ENCODE data around the gene KRTAP10-8. TPM values are rescaled to one million over a fixed set of nuclear protein-coding genes. Genes with fewer than 3 reads are reported as not detected.

KRTAP10-8 gene
- polyA plus RNA-seq, 1 donor from 2014 or later, result not detected

- H3K27ac ChIP-seq (ENCODE audit: low read length), result no peak overlapping the region
- no peak overlapping the region for H2AFZ ChIP-seq (ENCODE audit: low read depth, low read length)
- H3K79me2 ChIP-seq (replicated peaks; ENCODE audit: insufficient read depth, low read length), result no peaks in the 10 kb centered on the region
- peaks cover 10% of the 10 kb centered on the region for H3K9me3 ChIP-seq (ENCODE audit: low read length)
- H3K9ac ChIP-seq (ENCODE audit: low read length), result no peak overlapping the region
- no peak overlapping the region for H3K4me2 ChIP-seq (ENCODE audit: low read length)
- no peak overlapping the region for H3K4me3 ChIP-seq (ENCODE audit: low read length)
- H3K27me3 ChIP-seq (ENCODE audit: insufficient read depth, low read depth, low read length), result no peaks in the 10 kb centered on the region
- H3F3A ChIP-seq (ENCODE audit: insufficient read depth, low read length, poor library complexity, severe bottlenecking), result no peaks in the 10 kb centered on the region
- no peaks in the 10 kb centered on the region for H4K20me1 ChIP-seq (ENCODE audit: insufficient read depth)
- TF ChIP-seq TAF1 (IDR thresholded peaks at IDR 0.05; ENCODE audit: low read depth) (no peak), SMC3 (conservative IDR thresholded peaks at IDR 0.05; ENCODE audit: poor library complexity) (no peak), RAD21 (conservative IDR thresholded peaks at IDR 0.05) (no peak), EZH2 (IDR thresholded peaks at IDR 0.05; ENCODE audit: borderline replicate concordance, insufficient read depth, low read length, poor library complexity, severe bottlenecking) (no peak), MXI1 (conservative IDR thresholded peaks at IDR 0.05; ENCODE audit: poor library complexity, severe bottlenecking) (no peak), EP300 (conservative IDR thresholded peaks at IDR 0.05; ENCODE audit: poor library complexity, severe bottlenecking) (no peak)
- TF ChIP-seq, protein P1, sequence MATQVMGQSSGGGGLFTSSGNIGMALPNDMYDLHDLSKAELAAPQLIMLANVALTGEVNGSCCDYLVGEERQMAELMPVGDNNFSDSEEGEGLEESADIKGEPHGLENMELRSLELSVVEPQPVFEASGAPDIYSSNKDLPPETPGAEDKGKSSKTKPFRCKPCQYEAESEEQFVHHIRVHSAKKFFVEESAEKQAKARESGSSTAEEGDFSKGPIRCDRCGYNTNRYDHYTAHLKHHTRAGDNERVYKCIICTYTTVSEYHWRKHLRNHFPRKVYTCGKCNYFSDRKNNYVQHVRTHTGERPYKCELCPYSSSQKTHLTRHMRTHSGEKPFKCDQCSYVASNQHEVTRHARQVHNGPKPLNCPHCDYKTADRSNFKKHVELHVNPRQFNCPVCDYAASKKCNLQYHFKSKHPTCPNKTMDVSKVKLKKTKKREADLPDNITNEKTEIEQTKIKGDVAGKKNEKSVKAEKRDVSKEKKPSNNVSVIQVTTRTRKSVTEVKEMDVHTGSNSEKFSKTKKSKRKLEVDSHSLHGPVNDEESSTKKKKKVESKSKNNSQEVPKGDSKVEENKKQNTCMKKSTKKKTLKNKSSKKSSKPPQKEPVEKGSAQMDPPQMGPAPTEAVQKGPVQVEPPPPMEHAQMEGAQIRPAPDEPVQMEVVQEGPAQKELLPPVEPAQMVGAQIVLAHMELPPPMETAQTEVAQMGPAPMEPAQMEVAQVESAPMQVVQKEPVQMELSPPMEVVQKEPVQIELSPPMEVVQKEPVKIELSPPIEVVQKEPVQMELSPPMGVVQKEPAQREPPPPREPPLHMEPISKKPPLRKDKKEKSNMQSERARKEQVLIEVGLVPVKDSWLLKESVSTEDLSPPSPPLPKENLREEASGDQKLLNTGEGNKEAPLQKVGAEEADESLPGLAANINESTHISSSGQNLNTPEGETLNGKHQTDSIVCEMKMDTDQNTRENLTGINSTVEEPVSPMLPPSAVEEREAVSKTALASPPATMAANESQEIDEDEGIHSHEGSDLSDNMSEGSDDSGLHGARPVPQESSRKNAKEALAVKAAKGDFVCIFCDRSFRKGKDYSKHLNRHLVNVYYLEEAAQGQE (IDR thresholded peaks at IDR 0.05; ENCODE audit: borderline replicate concordance), result no peak
- TF ChIP-seq, protein P2, sequence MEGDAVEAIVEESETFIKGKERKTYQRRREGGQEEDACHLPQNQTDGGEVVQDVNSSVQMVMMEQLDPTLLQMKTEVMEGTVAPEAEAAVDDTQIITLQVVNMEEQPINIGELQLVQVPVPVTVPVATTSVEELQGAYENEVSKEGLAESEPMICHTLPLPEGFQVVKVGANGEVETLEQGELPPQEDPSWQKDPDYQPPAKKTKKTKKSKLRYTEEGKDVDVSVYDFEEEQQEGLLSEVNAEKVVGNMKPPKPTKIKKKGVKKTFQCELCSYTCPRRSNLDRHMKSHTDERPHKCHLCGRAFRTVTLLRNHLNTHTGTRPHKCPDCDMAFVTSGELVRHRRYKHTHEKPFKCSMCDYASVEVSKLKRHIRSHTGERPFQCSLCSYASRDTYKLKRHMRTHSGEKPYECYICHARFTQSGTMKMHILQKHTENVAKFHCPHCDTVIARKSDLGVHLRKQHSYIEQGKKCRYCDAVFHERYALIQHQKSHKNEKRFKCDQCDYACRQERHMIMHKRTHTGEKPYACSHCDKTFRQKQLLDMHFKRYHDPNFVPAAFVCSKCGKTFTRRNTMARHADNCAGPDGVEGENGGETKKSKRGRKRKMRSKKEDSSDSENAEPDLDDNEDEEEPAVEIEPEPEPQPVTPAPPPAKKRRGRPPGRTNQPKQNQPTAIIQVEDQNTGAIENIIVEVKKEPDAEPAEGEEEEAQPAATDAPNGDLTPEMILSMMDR (IDR thresholded peaks at IDR 0.05; ENCODE audit: poor library complexity, severe bottlenecking), result no peak
- H3K36me3 ChIP-seq (ENCODE audit: insufficient read depth, low read length), result no peaks in the 10 kb centered on the region
- H3K9me2 ChIP-seq (ENCODE audit: insufficient read depth, low read length), result no peaks in the 10 kb centered on the region
These were observed 43.0 kb upstream of the KRTAP10-8 start for GRCh38 chr21:44568667-44569556.

- TF ChIP-seq RAD21 (conservative IDR thresholded peaks at IDR 0.05) (no peak), EP300 (conservative IDR thresholded peaks at IDR 0.05; ENCODE audit: poor library complexity, severe bottlenecking) (no peak), POLR2AphosphoS5 (IDR thresholded peaks at IDR 0.05) (no peak), SMC3 (conservative IDR thresholded peaks at IDR 0.05; ENCODE audit: poor library complexity) (no peak), MXI1 (conservative IDR thresholded peaks at IDR 0.05; ENCODE audit: poor library complexity, severe bottlenecking) (no peak), TAF1 (IDR thresholded peaks at IDR 0.05; ENCODE audit: low read depth) (no peak), EZH2 (IDR thresholded peaks at IDR 0.05; ENCODE audit: borderline replicate concordance, insufficient read depth, low read length, poor library complexity, severe bottlenecking) (no peak)
- TF ChIP-seq, protein P1 (IDR thresholded peaks at IDR 0.05; ENCODE audit: borderline replicate concordance), result no peak
- TF ChIP-seq, protein P2 (IDR thresholded peaks at IDR 0.05; ENCODE audit: poor library complexity, severe bottlenecking), result no peak
- H2AFZ ChIP-seq (ENCODE audit: low read depth, low read length), result no peak overlapping the region
- H3F3A ChIP-seq (ENCODE audit: insufficient read depth, low read length, poor library complexity, severe bottlenecking), result no peaks in the 10 kb centered on the region
- no peaks in the 10 kb centered on the region for H3K79me2 ChIP-seq (replicated peaks; ENCODE audit: insufficient read depth, low read length)
- H3K27ac ChIP-seq (ENCODE audit: low read length), result no peak overlapping the region
- no peak overlapping the region for H3K4me2 ChIP-seq (ENCODE audit: low read length)
- no peaks in the 10 kb centered on the region for H4K20me1 ChIP-seq (ENCODE audit: insufficient read depth)
- no peaks in the 10 kb centered on the region for H3K9me2 ChIP-seq (ENCODE audit: insufficient read depth, low read length)
- H3K9me3 ChIP-seq (ENCODE audit: low read length), result peaks cover 10% of the 10 kb centered on the region
- no peak overlapping the region for H3K9ac ChIP-seq (ENCODE audit: low read length)
- no peak overlapping the region for H3K4me3 ChIP-seq (ENCODE audit: low read length)
- H3K36me3 ChIP-seq (ENCODE audit: insufficient read depth, low read length), result no peaks in the 10 kb centered on the region
- no peaks in the 10 kb centered on the region for H3K27me3 ChIP-seq (ENCODE audit: insufficient read depth, low read depth, low read length)
These were observed 41.9 kb upstream of the KRTAP10-8 start for GRCh38 chr21:44569861-44570517.
